B cell (primary cell): ENCODE data around the gene RBM17. TPM values are rescaled to one million over a fixed set of nuclear protein-coding genes. Genes with fewer than 3 reads are reported as not detected.

Source experiments
- ATAC-seq: fragments of 200-7000 bp; cut with Tn5 transposase; one replicate; pipeline ENCODE4 v1.10.0; 2021; ENCODE audit warnings: low read depth, mild to moderate bottlenecking, moderate number of reproducible peaks, moderate library complexity
- CTCF ChIA-PET: fragments of 350-600 bp; sonication (Branson Sonifier 250); formaldehyde crosslinking; loops from one replicate; lab custom pipeline; 2021; ENCODE audit warnings: antibody characterized with exemption, inconsistent platforms; lab: Charles Lee
- POLR2A ChIA-PET: fragments of 350-600 bp; sonication (Branson Sonifier 250); formaldehyde crosslinking; loops from one replicate; lab custom pipeline; 2021; ENCODE audit warnings: antibody characterized with exemption; lab: Charles Lee
- DNase-seq: peaks from one replicate; pipeline ENCODE4 v3.0.0; 2013
- H2AFZ ChIP-seq: 2 replicates; pipeline ENCODE4 v1.6.1; 2012; ENCODE audit warnings: mild to moderate bottlenecking, low read depth, low read length; ENCODE audit not compliant: insufficient read depth, poor library complexity, severe bottlenecking
- H3K27ac ChIP-seq, 2 donors: 1 replicate in 1 of 2; 2 replicates in 1 of 2; pipeline ENCODE4 v1.5.1; 2012 to 2013; ENCODE audit warnings: low read length in 2 of 2, mild to moderate bottlenecking in 2 of 2, moderate library complexity in 1 of 2
- H3K27me3 ChIP-seq, 4 experiments: fragments of 200-600 bp in 1 of 4; sonication (generic) in 1 of 4; replicated peaks in 1 of 4; 1 replicate in 2 of 4; 2 replicates in 2 of 4; pipeline versions ENCODE4 v1.6.1 to v1.7.0; 2013 to 2016; ENCODE audit warnings: low read length in 3 of 4, mild to moderate bottlenecking in 2 of 4, mixed read lengths in 1 of 4, moderate library complexity in 1 of 4; ENCODE audit not compliant: insufficient read depth in 4 of 4, control insufficient read depth in 3 of 4; ENCODE audit errors: control extremely low read depth in 1 of 4
- H3K36me3 ChIP-seq, 2 experiments: replicated peaks in 1 of 2; 1 replicate in 1 of 2; 2 replicates in 1 of 2; pipeline versions ENCODE4 v1.6.1 to v1.7.1; 2013; ENCODE audit warnings: low read length in 1 of 2; ENCODE audit not compliant: insufficient read depth in 2 of 2, control insufficient read depth in 1 of 2; ENCODE audit errors: control extremely low read depth in 1 of 2, extremely low read depth in 1 of 2
- H3K4me1 ChIP-seq, 2 donors: fragments of 200-600 bp in 1 of 2; sonication (generic) in 1 of 2; 1 replicate in 1 of 2; 2 replicates in 1 of 2; pipeline versions ENCODE4 v1.5.1 to v1.6.1; 2013 to 2017; ENCODE audit warnings: low read length in 2 of 2; ENCODE audit not compliant: control insufficient read depth in 2 of 2, insufficient read depth in 2 of 2
- H3K4me2 ChIP-seq: replicated peaks from 2 replicates; pipeline ENCODE3; 2012; ENCODE audit warnings: mild to moderate bottlenecking, low read depth, low read length; ENCODE audit not compliant: poor library complexity, severe bottlenecking
- H3K4me3 ChIP-seq, 5 experiments: fragments of 200-600 bp in 1 of 5; sonication (generic) in 1 of 5; 1 replicate in 3 of 5; 2 replicates in 2 of 5; pipeline versions ENCODE4 v1.5.1 to v1.7.0; 2011 to 2016; ENCODE audit warnings: low read length in 4 of 5, mild to moderate bottlenecking in 4 of 5, low read depth in 2 of 5, control low read depth in 1 of 5, moderate library complexity in 1 of 5; ENCODE audit not compliant: insufficient read depth in 1 of 5; ENCODE audit errors: control extremely low read depth in 1 of 5, extremely low read depth in 1 of 5
- H3K79me2 ChIP-seq: fragments of 200-600 bp; sonication (generic); one replicate; pipeline ENCODE4 v1.6.0; 2016; ENCODE audit warnings: low read length; ENCODE audit not compliant: control insufficient read depth, insufficient read depth
- H3K9ac ChIP-seq: fragments of 200-600 bp; sonication (generic); 2 replicates; pipeline ENCODE4 v1.6.1; 2017; ENCODE audit warnings: mild to moderate bottlenecking, low read length, moderate library complexity
- H3K9me3 ChIP-seq, 3 donors: one replicate each; pipeline versions ENCODE4 v1.6.1 to v1.7.1; 2013; ENCODE audit warnings: low read length in 2 of 3; ENCODE audit not compliant: control insufficient read depth in 2 of 3, insufficient read depth in 1 of 3; ENCODE audit errors: control extremely low read depth in 1 of 3
- H4K20me1 ChIP-seq: 2 replicates; pipeline ENCODE4 v1.6.0; 2012; ENCODE audit warnings: mild to moderate bottlenecking, low read length; ENCODE audit not compliant: insufficient read depth, control insufficient read depth, poor library complexity, severe bottlenecking
- H3K27ac Mint-ChIP-seq: one replicate; pipeline ENCODE4 v1.8.0; 2021; ENCODE audit warnings: mixed read lengths
- H3K27me3 Mint-ChIP-seq: one replicate; pipeline ENCODE4 v1.8.0; 2021; ENCODE audit warnings: mixed read lengths
- H3K4me1 Mint-ChIP-seq: one replicate; pipeline ENCODE4 v1.8.0; 2021; ENCODE audit warnings: mixed read lengths
- H3K4me3 Mint-ChIP-seq: one replicate; pipeline ENCODE4 v1.8.0; 2021; ENCODE audit warnings: mixed read lengths
- H3K9me3 Mint-ChIP-seq: one replicate; pipeline ENCODE4 v1.8.0; 2022; ENCODE audit warnings: mixed read lengths; ENCODE audit not compliant: insufficient read depth
- CTCF ChIP-seq: fragments of 200-600 bp; IDR thresholded peaks from one replicate; pipeline ENCODE4 v1.8.0; 2022; ENCODE audit warnings: antibody characterized with exemption, mild to moderate bottlenecking
- EZH2 ChIP-seq: IDR thresholded peaks from 2 replicates; pipeline ENCODE4 v1.6.1; 2012; ENCODE audit warnings: borderline replicate concordance, low read depth, mild to moderate bottlenecking, moderate library complexity, low read length; ENCODE audit not compliant: insufficient read depth, poor library complexity, severe bottlenecking
- WGBS: methylation state at CpG from one replicate; pipeline ENCODE4 v1.1.5; 2013; ENCODE audit warnings: missing lambda C conversion rate; ENCODE audit not compliant: insufficient coverage; 5-methylcytosine and 5-hydroxymethylcytosine counted together
- intact Hi-C: fragments of 100-400 bp; cut with micrococcal nuclease; formaldehyde crosslinking; loops from one replicate; pipeline ENCODE4 v1.10.0; 2022
- polyA plus RNA-seq: library from polyadenylated mRNA; depleted of rRNA; stranded (reverse); fragments of >200 nt; gene quantifications from 2 replicates; pipeline ENCODE4 v1.2.3, GENCODE V29; 2012
- total RNA-seq, 2 donors: library from RNA; stranded (reverse); fragments of 120-200 nt in 1 of 2; gene quantifications; 1 replicate in 1 of 2; 2 replicates in 1 of 2; pipeline versions ENCODE4 v1.2.3 to v1.2.4, GENCODE V29; 2013 to 2022

The RBM17 gene
- total and polyA plus RNA-seq, 2 donors (not counting 1 experiment from before 2014, with no cell fraction given) = 34.7 to 168 TPM

- Histone ChIP-seq H4K20me1 (no peaks in the 10 kb centered on the region), H3K79me2 (no peaks in the 10 kb centered on the region), H3K4me3 (no peak overlapping the region), H3K4me2 (no peak overlapping the region), H3K27me3 (no peaks in the 10 kb centered on the region), H2AFZ (no peak overlapping the region), H3K4me1 (no peaks in the 10 kb centered on the region), H3K27ac (no peak overlapping the region), H3K36me3 (peaks cover 4 to 40% of the 10 kb centered on the region in 2 experiments), H3K9ac (no peak overlapping the region), H3K9me3 (no peaks in the 10 kb centered on the region)
- H3K27ac Mint-ChIP-seq = peak overlapping the region; percentile 59
- DNase-seq = no peak
- no peaks in the 10 kb centered on the region for H3K4me1 Mint-ChIP-seq
- intact Hi-C loops = no loop called here
- WGBS = 92% methylated on average over 10 of the region's 11 CpGs
- no peak overlapping the region for H3K4me3 Mint-ChIP-seq
- no peaks in the 10 kb centered on the region for H3K27me3 Mint-ChIP-seq
- no peaks in the 10 kb centered on the region for H3K9me3 Mint-ChIP-seq
- ChIA-PET CTCF (interaction anchor here (1.8 kb wide), 1 partner anchor 284 kb away, joined by 9 read pairs; no protein-coding TSS in a partner anchor), POLR2A (interaction anchor here (0.7 kb wide), 1 partner anchor 62 kb away, joined by 3 read pairs; no protein-coding TSS in a partner anchor)
- ATAC-seq = no peak
- TF ChIP-seq CTCF (no peak), EZH2 (no peak)
Observed at GRCh38 chr10:6117711-6118110, 28.9 kb downstream of the RBM17 start.

- POLR2A ChIA-PET = no interaction called here
- Mint-ChIP-seq H3K9me3 (no peaks in the 10 kb centered on the region), H3K4me1 (no peaks in the 10 kb centered on the region), H3K27ac (no peak overlapping the region), H3K27me3 (no peaks in the 10 kb centered on the region), H3K4me3 (no peak overlapping the region)
- Histone ChIP-seq H3K79me2 (no peaks in the 10 kb centered on the region), H3K9ac (no peak overlapping the region), H3K4me1 (no peaks in the 10 kb centered on the region), H3K27me3 (no peaks in the 10 kb centered on the region), H3K4me2 (no peak overlapping the region), H3K4me3 (no peak overlapping the region), H3K36me3 (peaks cover 4 to 23% of the 10 kb centered on the region in 2 experiments), H2AFZ (no peak overlapping the region), H4K20me1 (no peaks in the 10 kb centered on the region), H3K9me3 (no peaks in the 10 kb centered on the region), H3K27ac (no peak overlapping the region)
- intact Hi-C loops = no loop called here
- TF ChIP-seq CTCF (no peak), EZH2 (no peak)
- whole genome bisulfite sequencing = 78% methylated on average over 3 of the region's 5 CpGs
- DNase-seq (no peak), ATAC-seq (no peak)
- CTCF ChIA-PET = no interaction called here
Observed at GRCh38 chr10:6119423-6119822, 30.6 kb downstream of the RBM17 start.
